Stimulated activated CD4-positive, alpha-beta T cell treated with anti-CD3 and anti-CD28 coated beads, Interleukin-2, amount 100 ng/mL, for 24 hours (primary cell): ENCODE measurements around the gene DENND10.
A peak's percentile ranks its signal among the peaks of the same experiment; 100 is the strongest.
"Not testable (repeated sequence)": the region's sequence is repeated elsewhere in the genome, so short reads cannot be mapped to it uniquely, and the experiment has no call there.

Source experiments
- DNase-seq, 2 donors: peaks; one replicate each; pipeline ENCODE4 v3.0.0-alpha.2; 2020

DENND10 gene, protein sequence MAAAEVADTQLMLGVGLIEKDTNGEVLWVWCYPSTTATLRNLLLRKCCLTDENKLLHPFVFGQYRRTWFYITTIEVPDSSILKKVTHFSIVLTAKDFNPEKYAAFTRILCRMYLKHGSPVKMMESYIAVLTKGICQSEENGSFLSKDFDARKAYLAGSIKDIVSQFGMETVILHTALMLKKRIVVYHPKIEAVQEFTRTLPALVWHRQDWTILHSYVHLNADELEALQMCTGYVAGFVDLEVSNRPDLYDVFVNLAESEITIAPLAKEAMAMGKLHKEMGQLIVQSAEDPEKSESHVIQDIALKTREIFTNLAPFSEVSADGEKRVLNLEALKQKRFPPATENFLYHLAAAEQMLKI

DNA sequence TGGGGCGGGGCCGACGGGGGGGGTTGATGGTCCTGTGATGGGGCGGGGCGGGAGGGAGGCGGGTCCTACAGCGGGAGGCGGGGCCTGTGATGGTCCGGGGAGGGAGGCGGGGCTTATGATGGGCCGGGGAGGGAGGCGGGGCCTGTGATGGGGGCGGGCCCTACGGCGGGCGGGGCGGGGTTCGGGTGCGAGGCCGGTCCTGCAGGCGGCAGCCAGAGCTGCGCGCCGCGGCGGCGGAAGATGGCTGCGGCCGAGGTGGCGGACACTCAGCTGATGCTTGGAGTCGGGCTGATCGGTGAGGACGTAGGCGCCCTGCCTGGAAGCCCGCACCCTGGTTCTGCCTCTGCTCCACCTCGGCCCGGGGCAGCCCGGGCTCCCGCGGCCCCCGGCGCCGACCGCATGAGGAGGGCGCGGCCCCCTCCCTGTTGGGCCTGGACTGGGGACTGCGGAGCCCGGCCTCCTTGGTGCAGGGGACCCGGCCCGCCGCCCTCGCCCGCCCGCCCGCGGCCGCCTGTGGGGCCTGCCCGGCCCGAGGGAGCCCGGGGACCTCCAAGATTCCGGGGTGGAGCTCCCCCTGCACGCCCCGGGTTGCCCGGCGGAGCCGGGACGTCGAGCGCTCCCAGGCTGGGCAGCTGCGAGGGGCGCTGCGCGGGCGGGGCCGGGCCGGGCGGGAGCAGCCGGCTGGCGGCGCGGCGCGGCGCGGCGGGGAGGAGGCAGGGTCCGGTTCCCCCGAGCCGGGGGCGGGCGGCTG, at the start of gene DENND10:
TSS of gene DENND10 (plus strand) at position 211 of the 751 bp plus-strand sequence. CDS start at position 241, 30 bp downstream.
- DNase-seq: peak; percentile 76 to 77

- DNase-seq: no peak
These were observed 48.4 kb upstream of the DENND10 start for GRCh38 chr10:119055472-119055871.

DNA sequence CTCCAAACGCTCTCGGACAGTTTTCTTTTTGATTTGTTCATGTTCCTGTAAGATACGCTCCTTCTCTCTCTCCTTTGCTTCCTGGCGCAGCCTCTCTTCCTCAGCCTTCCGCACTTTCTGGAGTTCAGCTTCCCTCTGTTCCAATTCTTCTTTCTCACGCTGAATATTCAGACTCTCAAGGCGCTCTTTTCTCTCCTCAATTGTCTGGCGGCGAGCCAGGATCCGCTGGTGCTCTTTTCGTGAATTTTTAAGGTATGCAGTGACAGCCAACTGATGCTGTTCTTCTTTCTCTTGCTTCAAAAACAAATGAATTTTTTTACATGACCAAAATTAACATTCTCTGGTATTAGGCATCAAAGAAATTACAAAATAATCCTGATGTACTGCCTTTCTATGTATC, 45.9 kb upstream of the DENND10 start:
- DNase-seq: no peak

DNA sequence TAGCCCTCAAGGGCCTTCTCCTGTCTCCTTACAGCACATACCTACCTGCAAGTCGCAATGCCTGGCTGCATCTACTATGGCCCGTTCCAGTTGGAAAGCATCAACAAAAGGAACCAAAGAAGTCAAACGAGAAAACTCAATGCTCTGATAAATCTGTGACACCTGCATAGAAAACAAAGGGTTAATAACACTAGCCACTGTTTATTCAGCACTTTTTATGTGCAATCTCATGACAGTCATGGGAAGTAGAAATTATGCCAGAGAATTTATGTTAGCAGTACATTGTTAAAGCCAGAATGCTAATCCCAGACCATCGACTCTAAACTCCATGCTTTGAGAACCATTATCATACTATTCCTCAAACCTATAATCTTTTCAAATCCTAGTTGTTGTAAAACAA, 44.4 kb upstream of the DENND10 start:
- no peak for DNase-seq

DNA sequence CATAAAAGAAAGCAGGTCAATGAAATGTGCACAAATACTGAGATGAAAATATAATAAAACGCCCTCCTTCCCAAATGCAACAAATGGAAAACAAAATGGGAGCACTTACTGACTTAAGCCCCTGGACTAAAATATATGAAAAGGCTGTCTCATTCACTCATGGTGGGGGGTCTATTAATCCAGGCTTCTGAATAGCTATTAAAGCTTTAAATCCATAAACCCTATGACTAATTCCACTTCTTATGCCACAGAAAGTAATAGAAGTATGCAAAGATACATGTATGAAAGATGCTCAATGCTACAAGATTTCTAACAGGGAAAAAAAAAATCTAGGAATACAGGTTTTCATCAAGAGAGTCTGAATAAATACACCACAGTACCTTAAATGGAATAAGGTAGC, 43.8 kb upstream of the DENND10 start:
- DNase-seq: no peak

DNA sequence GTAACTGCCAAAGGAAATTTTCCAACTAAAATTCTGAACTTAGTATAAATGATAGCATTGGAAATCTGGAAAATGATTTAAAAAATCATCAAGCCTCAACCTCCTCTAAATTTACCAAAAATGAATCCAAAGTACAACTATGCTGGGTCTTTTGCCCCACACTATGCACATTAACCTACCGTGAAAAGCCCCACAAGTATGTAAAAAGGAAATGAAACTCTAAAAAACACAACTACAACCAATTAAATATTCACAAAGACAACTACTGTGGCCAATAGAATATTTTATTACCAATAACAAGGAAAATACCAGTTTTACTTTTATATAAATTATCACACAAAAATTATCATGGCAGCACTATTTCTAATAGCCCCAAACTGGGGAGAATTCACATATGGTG, 42.6 kb upstream of the DENND10 start:
- DNase-seq: no peak

DNA sequence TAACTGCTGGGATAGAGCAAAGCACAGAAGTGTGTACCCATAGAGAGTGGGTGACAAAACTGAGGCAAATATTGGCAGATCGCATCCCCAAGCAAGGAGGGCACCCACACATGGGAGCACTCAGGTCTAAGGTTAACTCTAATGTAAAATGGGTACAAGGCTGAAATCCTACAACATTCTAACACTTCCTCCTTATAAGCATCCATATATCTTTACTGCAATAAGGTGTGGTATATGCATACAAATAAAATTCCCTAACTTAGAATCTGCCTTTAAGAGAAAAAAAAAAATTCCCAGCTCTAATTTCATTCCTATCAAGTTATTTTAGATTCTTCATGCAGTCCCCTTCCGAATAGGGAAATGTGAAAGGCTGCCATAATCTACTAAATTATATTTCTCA, 42.0 kb upstream of the DENND10 start:
- no peak for DNase-seq

DNA sequence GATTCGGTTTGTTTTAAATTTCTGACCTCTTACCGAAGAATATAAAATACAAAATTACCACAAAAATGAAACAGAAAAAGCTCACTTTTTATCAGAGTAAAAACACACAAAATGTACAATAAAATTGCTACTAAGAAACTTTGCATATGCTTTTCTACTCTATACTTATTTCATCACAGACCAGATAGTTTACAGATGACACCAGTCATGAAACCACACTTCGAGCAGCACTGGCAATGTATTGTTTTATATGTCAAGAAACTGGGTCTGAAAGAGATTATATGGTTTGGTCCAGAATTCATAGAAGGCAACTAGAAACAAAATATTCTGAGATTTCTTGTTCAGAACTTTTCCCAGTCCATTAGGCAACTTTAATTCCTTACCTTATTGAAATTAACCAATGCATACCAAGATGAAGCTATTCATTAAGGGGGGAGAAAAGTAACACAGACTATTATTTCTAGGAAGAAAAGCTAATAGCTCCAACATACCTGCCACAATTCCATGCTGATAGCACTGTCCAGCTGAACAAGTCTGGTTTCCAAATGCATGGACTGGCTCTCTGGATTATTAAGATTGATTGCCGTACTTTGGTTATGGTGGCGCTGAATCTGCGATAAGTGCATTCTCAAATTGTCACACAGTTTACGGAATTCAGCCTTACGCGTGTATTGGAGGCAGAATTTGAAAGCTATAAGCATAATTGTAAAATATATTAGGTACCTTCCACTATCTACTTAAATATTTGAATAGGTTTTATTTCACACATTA, 33.3 kb upstream of the DENND10 start:
- DNase-seq: no peak

DNA sequence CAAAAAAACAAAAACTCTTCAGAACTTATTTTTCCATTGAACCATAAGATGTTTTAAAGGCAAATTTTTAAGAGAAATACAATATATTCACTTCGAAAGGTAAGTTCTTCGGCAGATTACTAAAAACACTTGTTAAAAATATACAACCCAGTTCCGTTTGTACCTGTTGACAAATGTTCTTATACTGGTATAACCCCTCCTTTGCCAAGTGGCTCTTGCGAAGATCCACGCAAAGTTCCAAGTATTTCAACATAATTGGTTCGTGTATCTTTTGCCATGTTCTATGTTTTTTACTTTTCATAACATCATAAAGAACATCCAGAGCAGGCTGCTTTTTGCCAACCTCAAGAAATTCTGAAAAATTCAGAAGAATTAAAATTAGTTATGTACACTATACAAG, 30.3 kb upstream of the DENND10 start:
- no peak for DNase-seq

- DNase-seq: no peak
These were observed 25.3 kb upstream of the DENND10 start for GRCh38 chr10:119078422-119079179.

GRCh38 chr10:119079599-119080520, 24.1 kb upstream of the DENND10 start:
- peak; percentile 70 to 76 for DNase-seq

DNA sequence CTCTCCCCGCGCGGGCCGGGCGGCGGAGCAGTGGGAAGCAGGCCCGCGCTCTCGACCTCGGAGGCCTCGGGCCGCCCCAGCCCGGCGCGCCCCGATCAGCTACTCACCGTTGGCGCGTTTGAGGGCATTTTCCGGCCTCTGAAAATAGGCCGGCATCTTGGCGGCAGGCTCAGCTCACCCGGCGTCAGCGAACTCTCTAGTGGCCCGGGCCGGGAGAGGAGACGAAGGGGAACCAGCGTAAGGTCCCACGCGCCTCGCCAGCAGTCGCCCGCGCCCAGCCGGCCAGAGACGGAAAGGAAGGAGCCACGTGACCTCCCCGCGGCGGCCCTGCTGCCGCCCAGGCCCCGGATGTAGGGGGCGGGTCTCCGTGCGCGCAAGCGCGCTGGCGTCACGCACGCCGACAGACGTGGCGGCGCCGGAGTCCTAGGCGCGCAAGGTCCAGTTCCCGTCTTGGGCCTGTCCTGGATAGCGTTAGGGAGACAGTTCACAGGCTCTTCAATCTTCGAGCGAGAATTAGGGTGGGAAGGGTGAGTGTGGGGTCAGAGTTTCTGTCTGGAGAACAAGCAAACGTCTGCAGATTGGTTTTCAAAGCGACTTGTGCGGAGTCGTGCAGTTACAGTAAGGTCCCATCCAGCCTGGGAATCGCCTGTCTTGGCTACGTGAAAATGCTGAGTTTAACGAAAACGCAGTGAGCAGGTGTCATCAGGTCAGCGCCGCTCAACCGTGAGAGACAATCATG, 23.2 kb upstream of the DENND10 start, which contains the start of gene EIF3A:
TSS of gene EIF3A (minus strand) at position 297 of the 739 bp plus-strand sequence. CDS start at position 156, 141 bp downstream.
- DNase-seq: peak; percentile 91 to 93

GRCh38 chr10:119084896-119085295, 19.0 kb upstream of the DENND10 start:
- DNase-seq: no peak

DNA sequence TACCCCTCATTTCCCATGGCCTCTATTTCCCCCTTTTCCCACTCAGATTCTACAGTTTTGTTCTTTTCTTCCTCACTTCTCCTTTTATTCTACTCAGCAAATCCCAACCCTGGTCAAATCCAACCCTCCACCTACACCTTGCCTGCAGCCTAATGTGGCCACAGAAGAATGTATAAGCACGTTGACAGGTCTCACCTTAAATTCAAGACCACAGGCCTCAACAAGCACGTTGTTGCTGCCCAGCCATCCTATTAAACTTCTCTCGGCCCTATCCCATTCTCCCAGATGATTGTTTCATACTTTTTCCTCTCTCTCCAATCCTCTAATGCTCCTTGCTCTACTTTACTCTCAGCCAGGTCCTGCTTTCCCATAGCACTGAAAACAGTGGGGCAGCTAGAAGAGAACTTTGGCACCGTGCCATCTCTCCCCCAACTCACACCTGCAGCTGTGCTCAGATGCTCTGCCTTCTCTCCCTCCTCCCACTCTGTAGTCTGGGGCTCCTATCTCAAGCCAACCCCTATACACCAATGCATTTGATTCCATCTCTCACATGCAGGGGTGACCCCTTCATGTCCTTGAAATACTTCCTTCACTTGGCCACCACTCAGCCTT, 16.5 kb upstream of the DENND10 start:
- DNase-seq: no peak

- DNase-seq: peak; percentile 23 to 58
These were observed 13.7 kb upstream of the DENND10 start for GRCh38 chr10:119090026-119090795.

- no peak for DNase-seq
These were observed 12.9 kb upstream of the DENND10 start for GRCh38 chr10:119090968-119091367.

GRCh38 chr10:119095640-119096039, 8.3 kb upstream of the DENND10 start:
- no peak for DNase-seq

DNA sequence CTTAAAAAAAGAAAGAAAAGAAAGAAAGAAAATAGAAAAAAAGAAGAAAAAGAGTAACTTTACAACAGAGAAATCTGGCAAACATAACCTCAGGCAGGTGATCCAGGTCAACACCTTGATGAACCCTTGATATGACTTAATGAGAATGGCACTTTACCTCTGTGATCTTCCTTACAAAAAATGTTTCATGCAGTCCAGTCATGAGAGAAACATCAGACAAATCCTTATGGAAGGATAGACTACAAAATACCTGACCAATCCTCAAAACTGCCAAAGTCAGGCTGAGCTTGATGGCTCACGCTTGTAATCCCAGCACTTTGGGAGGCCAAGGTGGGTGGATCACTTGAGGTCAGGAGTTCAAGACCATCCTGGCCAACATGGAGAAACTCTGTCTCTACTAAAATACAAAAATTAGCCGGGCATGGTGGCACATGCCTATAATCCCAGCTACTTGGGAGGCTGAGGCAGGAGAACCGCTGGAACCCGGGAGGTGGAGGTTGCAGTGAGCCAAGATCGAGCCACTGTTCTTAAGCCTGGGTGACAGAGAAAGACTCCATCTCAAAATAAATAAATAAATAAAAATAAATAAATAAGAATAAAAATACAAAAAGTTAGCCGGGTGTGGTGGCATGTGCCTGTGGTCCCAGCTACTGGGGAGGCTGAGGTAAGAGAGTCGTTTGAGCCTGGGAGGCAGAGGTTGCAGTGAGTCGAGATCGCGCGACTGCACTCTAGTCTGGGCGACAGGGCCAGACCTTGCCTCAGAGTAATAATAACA, 7.1 kb upstream of the DENND10 start:
- not testable (repeated sequence) for DNase-seq

- no peak for DNase-seq
These were observed 5.3 kb upstream of the DENND10 start for GRCh38 chr10:119098576-119098975.
